HG03442 (cell line): ENCODE results near the gene KLHL40.

Source experiments
- ATAC-seq: cut with Tn5 transposase; IDR thresholded peaks from one replicate; pipeline ENCODE4 v1.9.1; 2021; ENCODE audit warnings: mild to moderate bottlenecking, moderate library complexity; ENCODE audit not compliant: unreplicated experiment

KLHL40 gene

GRCh38 chr3:42735019-42735418 lies 49.7 kb downstream of the KLHL40 start:
- ATAC-seq: no peak

GRCh38 chr3:42735615-42736014 lies 50.3 kb downstream of the KLHL40 start:
- no peak for ATAC-seq

DNA sequence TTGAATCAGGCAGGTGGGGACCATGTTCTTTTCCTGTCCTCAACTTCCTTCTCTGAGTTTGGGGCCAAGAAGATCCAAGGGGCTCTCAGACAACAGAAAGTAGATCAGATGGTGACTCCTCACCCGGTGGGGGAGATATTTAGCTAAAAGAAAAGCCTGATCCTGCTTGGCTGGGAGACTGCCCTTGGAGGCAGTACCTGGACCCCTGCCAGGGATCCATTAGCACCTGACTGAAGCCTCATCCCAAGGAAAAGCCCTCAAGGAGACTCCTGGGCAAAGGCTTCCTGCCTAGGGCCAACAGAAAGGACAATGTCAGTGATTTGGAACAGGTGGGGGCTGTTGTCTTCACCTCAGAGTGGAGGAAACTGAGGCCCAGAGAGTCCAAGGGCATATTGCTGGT lies 50.7 kb downstream of the KLHL40 start:
- ATAC-seq: no peak

- ATAC-seq: no peak
These were observed 51.2 kb downstream of the KLHL40 start for GRCh38 chr3:42736531-42736930.

DNA sequence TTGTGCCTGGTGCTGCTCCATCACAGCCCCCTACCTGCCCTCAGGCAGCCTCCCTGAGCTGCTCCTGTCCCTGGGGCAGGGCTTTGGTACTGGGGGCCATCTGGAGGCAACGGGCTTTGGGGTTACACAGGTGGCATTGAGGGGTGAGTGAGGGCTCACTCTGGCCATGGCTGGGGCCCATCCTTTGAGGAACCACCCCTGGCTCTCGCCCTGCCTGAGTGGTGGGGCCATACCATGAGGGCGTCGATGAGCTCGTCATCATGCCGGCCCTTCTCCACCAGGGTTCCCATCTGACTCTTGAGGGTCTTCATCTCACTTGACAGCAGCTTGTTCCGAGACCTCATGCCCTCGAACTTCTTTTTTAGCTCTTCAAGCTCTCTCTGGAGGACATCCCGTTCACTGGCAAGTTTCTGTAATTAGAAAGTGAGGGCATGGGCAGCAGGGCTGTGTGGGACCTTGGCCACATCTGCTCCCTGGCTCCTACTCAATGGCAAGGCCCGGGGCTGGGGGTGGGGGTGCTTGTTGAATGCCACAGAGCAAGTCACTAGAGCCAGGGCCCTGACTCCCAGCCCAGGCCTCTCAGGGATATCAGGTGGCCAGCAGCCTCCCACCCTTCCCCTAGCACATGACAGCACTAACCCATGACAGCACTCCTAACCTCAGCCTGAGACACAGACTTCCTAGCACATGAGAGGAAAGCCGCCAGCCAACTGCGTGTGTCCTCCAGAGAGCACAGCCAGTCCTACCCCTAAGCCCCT lies 54.2 kb downstream of the KLHL40 start:
- ATAC-seq: no peak

DNA sequence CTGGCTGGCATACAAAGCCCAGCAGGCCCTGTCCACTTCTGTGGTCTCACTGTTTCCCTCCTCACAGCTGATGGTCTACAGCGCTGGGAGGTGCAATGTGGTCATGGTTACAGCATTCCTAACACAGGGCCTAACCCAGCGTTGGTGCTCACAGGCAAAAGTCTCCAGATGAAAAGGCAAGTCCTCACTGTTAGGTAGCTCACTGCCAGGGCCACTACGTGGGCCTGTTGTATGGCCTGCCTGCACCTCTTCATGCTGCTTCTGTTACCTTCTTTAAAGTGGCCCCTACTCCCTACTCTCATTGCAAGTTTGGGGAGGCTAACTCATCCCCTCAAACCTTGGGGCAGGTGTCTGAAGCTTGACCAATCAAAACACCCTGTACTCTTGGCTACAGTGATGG lies 56.5 kb downstream of the KLHL40 start:
- no peak for ATAC-seq
